Mesothelial cell of epicardium (in vitro differentiated cells): ENCODE results near the gene CLIC1. TPM values are rescaled to one million over a fixed set of nuclear protein-coding genes. Genes with fewer than 3 reads are reported as not detected.

ENCODE experiments used
- DNase-seq, 2 experiments: peaks; one replicate each; pipeline ENCODE4 v3.0.0; 2021; ENCODE audit warnings: low spot score in 2 of 2; ENCODE audit not compliant: unreplicated experiment in 2 of 2
- H3K27ac Mint-ChIP-seq: 2 replicates; pipeline ENCODE4 v1.8.0; 2021; ENCODE audit warnings: mixed read lengths
- H3K27me3 Mint-ChIP-seq: 2 replicates; pipeline ENCODE4 v1.8.0; 2021; ENCODE audit warnings: low read depth, mixed read lengths
- H3K36me3 Mint-ChIP-seq: 2 replicates; pipeline ENCODE4 v1.8.0; 2021; ENCODE audit warnings: mixed read lengths
- H3K4me1 Mint-ChIP-seq: 2 replicates; pipeline ENCODE4 v1.8.0; 2021; ENCODE audit warnings: mixed read lengths
- H3K4me3 Mint-ChIP-seq: 2 replicates; pipeline ENCODE4 v1.8.0; 2021; ENCODE audit warnings: mild to moderate bottlenecking, moderate library complexity, mixed read lengths
- H3K9me3 Mint-ChIP-seq: 2 replicates; pipeline ENCODE4 v1.8.0; 2021; ENCODE audit warnings: mixed read lengths
- CTCF ChIP-seq: fragments of 200-600 bp; sonication (generic); IDR thresholded peaks from one replicate; pipeline ENCODE4 v1.5.0; 2021; ENCODE audit warnings: antibody characterized with exemption; ENCODE audit not compliant: unreplicated experiment
- total RNA-seq: library from RNA; stranded (reverse); gene quantifications from 3 replicates; pipeline ENCODE4 v1.2.1, GENCODE V29; 2021

CLIC1 gene
- total RNA-seq, 1 donor from 2014 or later = 133 TPM

GRCh38 chr6:31692886-31693285 lies 43.4 kb downstream of the CLIC1 start:
- H3K27ac Mint-ChIP-seq = no peak overlapping the region
- DNase-seq = no peak
- H3K4me1 Mint-ChIP-seq = peaks cover 15% of the 10 kb centered on the region
- peaks cover 24% of the 10 kb centered on the region for H3K36me3 Mint-ChIP-seq
- TF ChIP-seq CTCF = no peak
- no peaks in the 10 kb centered on the region for H3K9me3 Mint-ChIP-seq
- H3K4me3 Mint-ChIP-seq = no peak overlapping the region
- no peaks in the 10 kb centered on the region for H3K27me3 Mint-ChIP-seq

DNA sequence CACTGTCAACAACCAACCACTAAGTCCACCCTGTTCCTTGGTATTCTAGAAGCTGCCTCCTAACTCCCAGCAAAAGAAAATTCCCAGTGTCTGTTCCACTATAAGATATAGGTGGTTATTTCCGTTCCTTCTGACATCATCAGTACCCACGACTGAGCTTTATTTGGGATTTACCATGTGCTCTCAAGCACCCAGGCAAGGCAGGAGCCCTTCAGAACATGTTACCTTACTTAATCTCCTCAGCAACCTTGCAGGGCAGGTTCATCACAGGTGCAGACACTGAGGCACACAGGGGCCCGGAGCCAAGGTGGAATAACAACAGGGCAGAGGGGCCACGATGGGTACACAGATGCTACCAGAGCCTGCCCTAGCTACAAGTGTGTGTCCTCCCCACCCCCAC lies 44.0 kb downstream of the CLIC1 start:
- peaks cover 29% of the 10 kb centered on the region for H3K36me3 Mint-ChIP-seq
- H3K4me3 Mint-ChIP-seq = no peak overlapping the region
- peaks cover 11% of the 10 kb centered on the region for H3K4me1 Mint-ChIP-seq
- DNase-seq = no peak
- H3K27ac Mint-ChIP-seq = no peak overlapping the region
- H3K9me3 Mint-ChIP-seq = no peaks in the 10 kb centered on the region
- no peak for TF ChIP-seq CTCF
- H3K27me3 Mint-ChIP-seq = no peaks in the 10 kb centered on the region

- H3K27ac Mint-ChIP-seq = no peak overlapping the region
- DNase-seq = no peak
- no peak overlapping the region for H3K4me3 Mint-ChIP-seq
Observed at GRCh38 chr6:31691564-31692108, 44.7 kb downstream of the CLIC1 start.

DNA sequence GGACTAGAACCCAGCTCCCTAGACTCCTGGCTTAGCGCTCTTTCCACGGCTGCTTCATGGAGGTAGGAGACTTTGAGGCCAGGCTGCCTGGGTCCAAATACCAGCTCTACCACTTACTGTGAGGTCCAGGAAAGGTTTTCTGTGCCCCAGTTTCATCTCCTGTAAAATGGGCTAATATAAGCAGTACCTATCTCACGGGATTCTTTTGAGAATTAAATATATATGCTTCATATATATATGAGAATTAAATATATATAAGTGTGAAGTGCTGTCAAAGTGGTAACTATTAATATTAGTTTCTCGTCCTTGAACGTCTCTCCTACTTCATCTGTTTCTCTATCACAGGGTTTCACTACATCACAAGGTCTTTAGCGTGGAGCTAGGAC lies 45.3 kb downstream of the CLIC1 start:
- peaks cover 6% of the 10 kb centered on the region for H3K4me1 Mint-ChIP-seq
- H3K4me3 Mint-ChIP-seq = no peak overlapping the region
- no peak for TF ChIP-seq CTCF
- no peaks in the 10 kb centered on the region for H3K9me3 Mint-ChIP-seq
- peaks cover 32% of the 10 kb centered on the region for H3K36me3 Mint-ChIP-seq
- no peaks in the 10 kb centered on the region for H3K27me3 Mint-ChIP-seq
- no peak for DNase-seq
- H3K27ac Mint-ChIP-seq = peak overlapping the region; percentile 69

More at GRCh38 chr6:31691564-31692108, 44.7 kb downstream of the CLIC1 start:
- Mint-ChIP-seq H3K9me3 (no peaks in the 10 kb centered on the region), H3K36me3 (peaks cover 28% of the 10 kb centered on the region), H3K27me3 (no peaks in the 10 kb centered on the region), H3K4me1 (peaks cover 8% of the 10 kb centered on the region)
- no peak for TF ChIP-seq CTCF

GRCh38 chr6:31690231-31691077 lies 45.9 kb downstream of the CLIC1 start:
- no peaks in the 10 kb centered on the region for H3K27me3 Mint-ChIP-seq
- DNase-seq = no peak
- H3K27ac Mint-ChIP-seq = peak overlapping the region; percentile 69
- H3K4me3 Mint-ChIP-seq = no peak overlapping the region
- H3K9me3 Mint-ChIP-seq = no peaks in the 10 kb centered on the region
- H3K36me3 Mint-ChIP-seq = peaks cover 37% of the 10 kb centered on the region
- H3K4me1 Mint-ChIP-seq = peaks cover 6% of the 10 kb centered on the region
- TF ChIP-seq CTCF = no peak
